ENCODE results near the gene PIEZO1.

PIEZO1 gene

DNA sequence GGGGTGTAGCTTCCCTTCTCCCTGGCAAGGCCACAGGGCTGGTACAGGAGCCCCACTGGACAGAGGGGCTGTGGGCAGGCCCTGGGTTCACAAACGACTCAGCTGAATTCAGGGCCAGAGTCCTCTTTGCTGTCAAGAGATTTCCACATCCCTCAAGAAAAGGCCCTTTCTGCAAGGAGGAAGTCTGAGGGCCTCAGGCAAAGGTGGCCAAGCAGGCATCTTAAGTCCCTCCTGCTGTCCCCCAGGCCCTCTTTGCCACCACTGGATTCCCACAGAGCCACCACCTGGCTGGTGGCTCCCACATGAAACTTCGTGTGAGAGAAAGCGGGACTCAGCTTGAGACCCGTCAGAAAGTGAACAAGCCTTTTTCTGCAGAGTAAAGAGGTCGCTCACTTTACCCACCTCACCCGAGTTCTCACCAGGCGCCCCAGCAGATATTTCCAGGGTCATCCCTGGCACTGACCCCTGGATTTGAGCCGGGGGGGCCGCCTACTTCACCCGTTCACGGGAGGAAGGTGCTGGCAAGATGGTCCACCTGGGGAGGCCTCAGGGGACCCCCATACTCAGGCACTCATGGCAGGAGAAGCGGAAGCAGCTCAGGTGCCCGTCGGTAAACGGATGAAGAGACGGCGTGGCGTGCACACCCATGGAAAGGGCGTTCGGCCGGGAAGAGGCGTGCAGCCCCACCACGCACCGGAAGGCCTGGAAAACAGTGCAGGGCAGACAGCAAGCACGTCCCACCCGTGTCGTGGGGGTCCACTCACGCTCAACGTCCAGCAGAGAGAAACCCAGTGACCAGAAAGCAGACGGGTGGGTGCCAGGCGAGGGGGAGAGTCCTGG lies 82.4 kb downstream of the PIEZO1 start:
- no peak for DNase-seq (ENCODE audit: low read depth in 2 of 2)

DNA sequence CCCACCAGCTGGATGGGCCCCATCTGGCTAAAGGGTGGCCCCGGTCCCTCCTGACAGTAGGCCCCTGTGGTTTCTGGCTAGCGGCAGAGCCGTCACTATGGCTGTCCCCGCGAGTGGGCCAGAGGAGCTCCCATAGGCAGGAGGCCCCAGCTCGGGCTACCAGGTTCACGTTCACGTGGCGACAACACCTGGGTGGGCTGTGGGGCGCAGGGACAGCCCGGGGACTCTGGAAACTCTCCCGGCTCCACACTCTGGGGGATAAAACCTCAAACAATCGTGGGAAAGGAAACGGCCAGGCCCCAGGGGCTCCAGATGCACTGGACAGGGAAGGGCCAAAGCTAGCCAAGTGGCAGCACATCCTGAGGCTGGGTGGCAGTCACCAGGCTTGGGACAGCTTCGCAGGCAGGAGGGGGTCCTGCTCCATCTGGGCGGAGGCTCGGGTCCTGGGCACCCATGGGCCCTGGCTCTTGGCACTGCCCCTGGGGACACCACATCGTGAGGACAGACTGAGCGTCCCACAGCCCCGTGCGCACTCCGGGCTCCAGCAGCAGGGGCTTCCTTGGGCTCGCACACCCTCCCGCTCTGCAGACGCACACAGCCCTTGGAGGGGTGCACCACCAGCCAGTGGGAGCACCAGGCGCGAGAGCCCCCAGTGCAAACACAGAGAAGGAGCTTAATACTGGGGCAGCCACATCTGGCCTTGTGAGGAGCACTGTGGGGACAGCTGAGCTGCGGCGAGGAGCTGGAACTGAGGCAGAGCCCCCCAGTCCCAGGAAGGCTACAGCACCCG lies 83.2 kb downstream of the PIEZO1 start:
- DNase-seq (ENCODE audit: low read depth in 2 of 2) = no peak

DNA sequence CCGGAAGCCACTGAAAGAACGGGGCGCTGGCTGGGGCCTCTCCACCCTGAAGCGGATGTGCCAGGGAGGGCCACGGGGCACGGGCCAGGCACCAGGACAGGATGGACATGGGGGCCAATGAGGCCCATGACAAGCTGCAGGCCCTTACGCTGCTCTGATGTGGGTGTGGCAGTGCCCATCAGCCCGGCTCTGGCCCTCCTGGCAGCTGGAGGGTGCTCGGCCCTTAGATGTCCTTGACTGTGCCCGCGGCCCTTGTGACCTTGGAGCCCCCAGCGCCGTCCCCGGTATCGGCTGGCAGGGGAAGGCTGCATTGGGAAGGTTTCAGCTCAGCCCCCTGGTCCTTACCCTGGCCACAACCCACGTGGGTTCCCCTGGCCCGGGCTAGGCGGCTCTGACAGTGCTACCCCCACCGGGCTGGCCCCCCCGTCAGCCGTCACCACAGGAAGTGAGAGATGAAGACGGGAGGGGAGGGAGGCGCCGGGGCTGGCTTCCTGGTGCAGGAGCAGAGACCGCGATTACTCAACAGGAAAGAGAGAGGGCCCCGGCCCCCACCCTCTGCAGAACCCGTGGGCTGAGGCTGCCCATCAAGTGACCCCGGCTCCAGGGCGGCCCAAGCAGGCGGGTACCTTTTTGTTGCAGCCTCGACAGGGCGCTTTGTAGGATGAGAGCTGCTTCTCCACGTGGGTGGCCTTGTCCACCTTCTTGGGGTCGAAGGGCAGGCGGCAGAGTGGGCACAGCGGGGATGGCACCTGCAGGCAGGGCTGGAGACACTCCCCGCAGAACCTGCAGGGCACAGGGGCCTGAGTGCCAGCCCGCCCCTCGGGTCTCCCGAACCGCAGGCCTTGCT lies 84.2 kb downstream of the PIEZO1 start:
- peak; percentile 92 to 93 for DNase-seq (ENCODE audit: low read depth in 2 of 2)

DNA sequence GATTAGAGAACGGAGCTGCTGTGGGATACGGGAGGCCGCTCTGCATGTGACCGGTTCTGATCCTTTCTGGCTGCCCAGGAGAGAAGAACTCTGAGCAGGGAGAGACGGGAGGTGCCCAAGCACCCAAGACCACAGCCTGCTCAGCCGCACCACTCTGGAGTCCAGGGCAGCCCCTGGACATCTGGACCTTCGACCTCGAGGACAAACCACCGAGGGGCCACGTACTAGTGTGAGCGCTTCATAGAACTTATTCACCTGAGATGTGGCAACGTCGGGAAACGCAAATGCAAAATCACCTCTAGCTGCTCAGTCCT lies 84.7 kb downstream of the PIEZO1 start:
- no peak for DNase-seq (ENCODE audit: low read depth in 2 of 2)

DNA sequence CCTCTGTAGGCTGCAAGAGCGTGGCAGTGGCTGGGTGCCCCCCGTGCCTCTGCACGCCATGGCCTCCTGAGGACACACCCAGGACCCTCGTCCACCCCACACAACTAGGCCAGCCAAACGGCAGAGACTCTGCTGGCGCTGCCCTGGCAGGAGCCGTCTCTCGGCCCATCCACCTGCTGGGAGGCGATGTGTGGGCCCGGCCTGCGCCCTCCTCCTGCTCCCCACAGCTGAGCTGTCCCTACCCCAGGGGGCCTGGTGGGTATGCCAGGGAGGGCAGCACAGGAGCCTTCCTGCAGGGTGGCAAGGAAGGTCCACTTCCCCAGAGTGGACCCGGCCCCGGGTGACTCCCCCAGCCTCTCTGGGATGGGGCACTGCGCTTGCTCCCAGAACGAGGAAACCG lies 85.8 kb downstream of the PIEZO1 start:
- no peak for DNase-seq (ENCODE audit: low read depth in 2 of 2)

DNA sequence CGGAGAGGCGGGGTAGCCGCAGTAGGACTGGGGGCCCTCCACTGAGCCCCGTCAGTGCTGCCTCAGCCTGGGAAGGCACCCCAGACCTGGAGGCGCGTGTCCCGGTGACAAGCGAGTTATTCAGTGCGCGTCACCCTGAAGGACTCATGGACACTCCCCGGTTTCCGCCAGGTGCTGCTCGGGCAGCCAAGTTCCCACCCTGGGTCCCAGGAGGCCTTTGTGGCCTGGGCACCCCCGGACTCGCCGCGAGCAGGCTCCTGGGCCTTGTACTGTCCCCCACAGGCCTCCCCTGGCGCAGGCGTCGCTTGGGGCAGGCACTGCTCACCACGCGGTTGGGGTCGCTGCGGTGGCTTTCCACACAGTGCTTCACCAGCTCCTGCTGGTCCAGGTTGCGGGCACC lies 86.4 kb downstream of the PIEZO1 start:
- no peak for DNase-seq (ENCODE audit: low read depth in 2 of 2)

DNA sequence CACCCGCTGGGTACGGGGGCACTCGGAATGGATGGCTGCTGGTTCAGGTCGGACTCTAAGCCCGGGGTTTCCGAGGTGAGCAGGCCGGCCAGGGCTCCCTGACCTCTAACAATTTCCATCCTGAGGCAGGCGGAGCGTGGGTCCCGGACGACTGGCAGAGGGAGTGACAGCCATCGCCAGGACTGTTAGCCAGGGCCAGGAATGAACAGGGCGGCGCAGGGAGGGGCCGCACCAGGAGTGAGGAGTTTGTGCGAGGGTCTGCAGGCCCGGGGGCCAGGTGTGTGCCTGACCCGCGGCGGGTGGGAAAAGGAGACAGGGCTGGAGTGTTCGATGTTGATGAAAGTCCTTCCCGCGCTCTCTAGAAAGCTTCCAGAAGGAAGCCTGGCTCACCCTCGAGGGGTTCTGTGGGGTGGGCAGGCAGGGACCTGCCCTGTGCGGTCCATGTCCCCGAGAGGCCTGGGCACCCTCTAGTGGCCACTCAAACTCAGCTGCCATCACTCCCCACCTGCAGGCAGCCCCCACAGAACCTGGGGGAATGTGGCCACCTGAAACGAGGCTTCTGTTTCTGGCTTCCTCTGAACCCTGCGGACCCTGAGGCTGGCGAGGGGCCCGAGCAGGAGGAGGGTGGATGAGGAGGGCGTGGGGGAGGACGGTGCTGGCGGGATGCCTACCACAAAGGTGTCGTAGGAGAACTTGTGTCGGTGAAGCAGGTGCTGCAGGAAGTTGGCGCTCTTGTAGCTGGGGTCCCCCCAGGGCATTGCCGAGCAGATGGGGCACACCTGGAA lies 87.0 kb downstream of the PIEZO1 start:
- no peak for DNase-seq (ENCODE audit: low read depth in 2 of 2)

DNA sequence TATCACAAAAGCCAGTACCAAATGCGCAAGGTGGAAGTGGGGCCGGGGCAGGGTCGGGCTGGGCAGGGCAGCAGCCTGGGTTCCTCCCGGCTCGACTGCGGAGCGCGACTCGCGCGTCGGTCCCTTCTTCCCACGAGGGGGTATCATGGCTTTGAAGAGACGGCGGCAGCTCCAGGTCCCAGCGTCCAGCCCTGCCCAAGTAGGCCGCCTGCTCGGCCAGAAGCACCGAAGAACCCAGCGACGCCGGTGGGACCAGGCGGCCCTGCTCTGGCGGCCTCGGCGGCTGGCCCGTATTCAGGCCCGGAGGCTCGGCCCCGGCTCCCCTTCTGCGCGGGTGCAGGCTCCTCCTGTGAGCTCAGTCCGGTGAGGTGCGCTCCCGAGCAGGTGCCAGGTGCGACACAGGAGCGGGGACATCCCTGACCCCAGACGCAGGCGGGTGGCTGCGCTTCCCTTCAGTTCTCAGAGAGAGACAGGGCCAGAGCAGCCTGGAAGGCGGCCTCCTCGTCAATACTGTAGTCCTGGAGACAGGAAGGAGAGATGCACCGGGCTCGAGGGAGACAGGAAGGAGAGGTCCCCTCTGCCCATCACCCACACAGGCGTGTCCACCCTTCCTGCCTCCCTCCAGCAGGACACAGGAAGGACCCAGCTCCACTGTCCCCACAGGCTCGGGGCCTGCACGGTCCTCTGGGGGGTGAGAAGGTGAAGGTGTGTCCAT lies 87.7 kb downstream of the PIEZO1 start:
- DNase-seq (ENCODE audit: low read depth in 2 of 2) = no peak

DNA sequence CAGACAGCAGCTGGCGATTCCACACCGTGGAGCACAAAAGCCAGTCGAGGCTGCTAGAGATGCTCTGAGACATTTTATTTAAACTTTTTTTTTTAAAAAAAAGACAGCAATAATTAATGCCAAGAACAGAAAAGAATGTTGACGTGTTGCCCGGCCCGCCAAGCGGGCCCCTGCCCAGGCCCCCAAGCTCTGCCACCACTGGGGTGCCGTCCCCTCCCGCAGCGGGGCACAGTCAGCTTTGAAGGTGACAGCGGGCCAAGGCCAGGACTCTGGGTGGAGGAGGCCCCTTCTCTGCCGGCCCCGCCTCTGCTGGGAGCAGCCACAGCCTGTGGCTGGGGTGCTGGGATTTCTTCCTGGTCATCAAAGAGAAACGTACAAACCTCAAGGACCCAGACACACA lies 88.6 kb downstream of the PIEZO1 start:
- DNase-seq (ENCODE audit: low read depth in 2 of 2) = no peak

DNA sequence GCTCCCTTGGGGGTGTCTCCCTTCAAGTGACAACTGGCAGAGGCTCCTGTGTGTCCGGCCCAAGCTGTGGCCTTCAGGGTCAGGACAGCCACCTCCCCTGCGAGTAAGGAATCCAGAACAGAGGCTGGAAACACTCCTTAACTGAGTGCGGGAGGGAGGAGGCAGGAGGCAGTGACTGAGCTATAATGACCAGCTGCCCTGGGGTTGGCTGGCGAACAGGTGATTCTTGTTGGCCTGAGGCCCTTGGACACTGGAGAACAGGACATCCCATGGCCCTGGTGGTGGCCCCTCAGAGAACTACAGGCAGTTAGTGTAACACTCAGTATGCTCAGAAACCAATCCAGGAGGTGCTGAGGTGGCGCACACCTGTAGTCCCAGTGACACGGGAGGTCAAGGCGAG lies 89.3 kb downstream of the PIEZO1 start:
- no peak for DNase-seq (ENCODE audit: low read depth in 2 of 2)

DNA sequence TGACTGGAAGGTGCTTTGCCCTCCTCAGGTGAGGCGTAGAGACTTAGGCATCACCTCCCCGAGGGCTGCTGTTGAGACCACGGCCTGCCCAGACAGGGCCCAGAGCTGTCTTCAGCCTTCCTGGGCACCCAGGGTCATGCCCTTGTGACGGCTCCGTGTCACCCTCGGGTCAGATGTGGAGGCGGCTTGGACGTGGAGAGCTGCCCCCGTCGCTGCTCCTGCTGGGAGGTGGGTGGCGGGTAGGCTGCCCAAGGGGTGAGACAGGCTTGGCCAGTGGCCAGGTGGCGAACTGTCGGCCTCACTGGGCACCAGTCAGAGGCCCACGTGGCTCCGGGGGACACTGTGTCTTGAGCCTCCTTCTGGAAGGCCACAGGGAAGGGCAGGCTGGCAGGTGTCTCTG lies 89.8 kb downstream of the PIEZO1 start:
- DNase-seq (ENCODE audit: low read depth in 2 of 2) = no peak

DNA sequence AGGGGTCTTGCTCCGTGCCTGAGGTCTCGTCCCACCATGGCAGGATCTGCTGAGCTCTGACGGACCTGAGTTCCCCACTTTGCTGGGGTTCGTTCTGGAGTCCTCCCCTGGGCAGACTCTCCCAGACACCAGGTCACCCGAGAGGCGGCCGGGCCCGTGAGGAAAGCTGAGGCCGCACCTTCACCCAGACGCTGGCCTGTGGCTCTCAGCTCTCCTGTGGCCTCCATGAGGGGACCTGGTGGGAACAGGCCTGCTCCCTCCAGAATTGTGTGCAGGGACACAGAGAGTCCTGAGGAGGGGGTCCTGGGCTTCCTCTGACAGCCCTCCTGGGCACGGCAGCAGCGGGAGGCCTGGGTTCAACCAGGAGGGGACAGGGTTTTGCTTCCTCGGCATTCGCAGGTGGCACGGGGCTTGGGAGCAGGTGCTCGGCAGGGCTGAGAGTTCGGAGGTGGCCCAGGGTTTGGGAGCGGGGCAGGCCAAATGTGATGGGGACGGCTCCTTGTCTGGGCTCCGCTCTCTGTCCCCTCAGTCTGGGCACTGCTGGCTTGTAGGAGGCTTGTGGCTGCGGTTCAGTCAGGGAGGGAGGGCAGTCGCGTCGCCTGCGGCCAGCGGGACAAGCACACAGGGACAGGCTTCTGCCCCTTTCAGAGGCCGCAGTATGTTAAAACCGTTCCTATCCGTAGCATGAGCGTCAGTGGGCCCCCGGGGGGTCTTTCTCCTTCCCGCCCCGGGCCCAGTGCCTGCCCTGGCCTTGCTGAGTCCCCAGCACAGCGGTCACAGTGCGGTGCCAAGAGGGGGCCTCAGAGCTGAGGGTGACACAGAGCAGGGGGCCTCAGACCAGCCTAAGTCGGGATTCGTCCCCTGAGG lies 90.6 kb downstream of the PIEZO1 start:
- no peak for DNase-seq (ENCODE audit: low read depth in 2 of 2)

DNA sequence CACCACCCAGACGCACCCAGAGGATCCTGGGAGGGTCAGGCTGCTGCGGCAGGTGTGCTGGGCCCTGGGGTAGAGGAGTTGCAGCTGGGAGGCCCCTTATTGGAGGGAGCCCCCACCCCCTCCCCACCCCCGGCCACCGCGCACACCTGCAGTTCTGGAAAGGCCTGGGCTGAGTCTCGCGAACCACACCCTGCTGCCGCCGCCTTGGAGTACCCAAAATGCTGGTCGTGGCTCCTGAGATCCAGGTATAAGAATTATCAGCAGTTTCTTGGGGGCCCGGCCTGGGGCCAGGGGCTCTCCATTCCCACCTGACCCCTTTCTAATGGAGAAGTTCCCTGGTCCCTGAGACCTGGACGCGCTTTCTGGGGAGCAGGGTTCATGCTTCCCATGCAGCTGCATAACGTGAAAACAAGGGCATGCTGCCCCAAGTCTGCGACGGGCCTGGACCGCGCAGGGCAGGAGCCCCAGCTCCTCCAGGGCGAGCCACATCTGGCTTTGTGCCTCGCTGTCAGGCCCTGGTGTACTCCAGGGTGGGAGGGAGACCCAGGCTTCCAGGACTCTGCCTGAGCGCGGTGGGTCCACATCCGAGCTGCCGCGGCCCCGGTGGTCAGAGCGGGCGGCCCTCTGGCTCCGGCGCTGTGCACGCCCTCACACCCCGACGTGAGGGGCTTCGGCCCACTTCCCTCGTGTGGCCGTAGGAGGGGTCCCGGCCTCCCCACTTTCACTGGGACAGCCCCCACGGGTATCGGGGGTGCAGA lies 91.4 kb downstream of the PIEZO1 start:
- DNase-seq (ENCODE audit: low read depth in 2 of 2) = no peak

DNA sequence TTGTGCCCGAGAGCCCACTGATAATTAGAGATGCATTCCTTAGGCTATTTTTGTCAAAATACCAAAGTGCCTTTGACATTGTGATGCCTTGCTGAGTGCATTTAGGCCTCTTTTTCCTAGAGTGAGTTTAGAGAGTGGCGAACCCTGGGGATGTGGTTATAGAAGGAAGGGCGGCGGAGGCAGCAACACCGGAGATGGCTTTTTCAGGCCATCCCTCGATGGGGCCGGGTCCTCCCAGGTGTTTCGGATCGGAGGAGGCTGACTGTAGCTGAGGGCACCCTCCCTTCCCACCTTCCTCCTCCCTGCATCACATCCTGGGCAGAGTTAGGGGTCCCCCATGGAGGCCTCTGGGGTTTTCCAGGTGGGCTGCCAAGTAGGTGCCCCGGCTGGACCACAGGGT lies 92.2 kb downstream of the PIEZO1 start:
- DNase-seq (ENCODE audit: low read depth in 2 of 2) = no peak

DNA sequence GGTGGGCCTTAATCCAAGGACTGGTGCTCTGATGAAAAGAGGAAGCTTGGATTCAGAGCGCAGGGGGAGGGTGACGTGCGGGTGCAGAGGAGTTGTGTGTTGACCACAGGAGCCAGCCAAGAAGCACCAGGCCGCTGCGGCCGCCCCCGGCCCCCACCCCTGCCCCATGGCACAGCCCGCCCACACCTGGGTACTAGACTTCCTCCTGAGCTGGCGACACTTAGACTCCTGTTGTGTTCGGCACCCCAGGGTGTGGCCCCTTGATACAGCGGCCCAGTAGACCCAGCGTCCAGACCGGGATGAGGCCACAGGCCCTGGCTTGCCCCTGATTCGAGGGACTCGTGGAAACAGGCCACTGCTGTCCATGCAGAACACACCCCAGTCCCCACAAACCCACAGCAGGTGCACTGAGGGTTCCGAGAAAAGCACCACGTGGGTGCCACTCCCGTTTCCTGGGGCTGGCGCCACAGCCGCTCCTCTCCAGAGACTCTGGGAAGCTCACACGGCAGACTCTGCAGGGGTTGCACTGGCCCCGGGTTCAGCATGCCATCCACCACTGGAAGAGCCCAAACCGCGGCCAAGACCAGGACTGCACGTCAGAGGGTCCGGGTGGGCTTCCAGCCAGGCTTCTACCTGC lies 93.0 kb downstream of the PIEZO1 start:
- no peak for DNase-seq (ENCODE audit: low read depth in 2 of 2)

DNA sequence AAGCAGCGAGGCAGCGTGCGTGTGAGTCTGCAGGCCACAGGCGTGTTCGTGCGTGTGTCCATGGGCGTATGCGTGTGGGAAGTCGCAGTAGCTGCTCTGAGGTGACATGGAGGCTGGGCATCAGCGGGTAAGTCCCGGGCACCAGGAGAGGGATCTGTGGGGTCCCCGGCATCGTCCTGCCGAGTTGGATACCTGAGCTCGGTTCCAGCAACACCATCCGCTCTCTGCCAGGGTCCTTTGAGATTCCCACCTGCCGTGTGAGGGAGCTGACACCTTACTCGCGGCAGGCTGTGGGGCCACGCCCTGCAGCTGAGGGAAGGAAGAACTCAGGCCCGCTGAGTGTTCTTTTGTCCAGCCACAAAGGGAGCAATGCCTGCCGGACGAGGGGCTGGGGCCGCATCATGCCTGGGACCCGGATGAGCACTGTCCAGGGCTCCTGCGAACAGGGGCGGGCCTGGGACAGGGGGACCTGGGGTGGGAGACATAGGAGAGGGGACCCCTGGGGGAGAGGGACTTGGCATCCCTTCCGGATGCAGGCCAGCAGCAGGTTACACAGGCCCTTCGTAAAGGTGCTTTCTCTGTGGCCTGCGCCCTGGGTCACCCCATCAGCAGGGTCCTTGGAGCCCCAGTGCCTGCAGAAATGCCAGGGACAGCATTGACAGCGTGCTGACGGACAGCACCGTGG lies 93.7 kb downstream of the PIEZO1 start:
- DNase-seq (ENCODE audit: low read depth in 2 of 2) = no peak

DNA sequence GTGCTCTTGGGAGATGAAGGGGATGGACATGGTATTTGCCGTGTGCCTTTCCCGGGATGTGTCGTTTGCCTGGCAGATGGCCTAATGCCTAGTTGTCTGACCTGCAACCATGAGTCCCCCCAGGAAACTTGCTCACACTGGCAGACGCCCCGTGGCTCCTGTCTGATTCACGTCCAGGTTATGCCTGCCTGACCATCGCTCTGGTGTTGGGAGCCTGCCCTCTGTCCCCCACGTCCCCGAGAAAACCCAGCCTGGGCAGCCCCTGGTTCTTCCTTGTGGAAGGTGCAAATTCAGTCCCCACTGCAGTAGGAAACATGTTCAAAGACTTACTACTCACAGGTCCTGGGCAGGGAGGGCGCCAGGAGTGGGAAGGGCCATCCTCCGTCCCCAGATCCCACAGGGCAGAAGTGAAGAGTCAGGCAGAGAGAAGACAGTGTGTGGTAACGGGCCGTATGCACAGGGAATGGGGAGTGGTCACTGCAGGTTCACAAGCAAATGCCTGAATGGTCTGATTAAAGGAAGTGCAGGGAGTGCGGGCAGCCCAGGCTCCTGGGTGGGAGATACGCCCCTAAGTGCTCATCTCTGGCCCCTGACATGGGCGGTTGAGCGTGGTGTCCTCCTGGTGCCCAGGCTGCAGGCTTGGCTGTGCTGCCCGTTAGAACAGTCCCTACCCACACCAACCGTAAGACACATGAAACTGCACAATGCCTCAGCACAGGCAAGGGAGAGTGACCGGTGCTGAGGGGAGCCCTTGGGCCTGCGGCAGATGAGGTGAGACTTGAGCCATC lies 94.5 kb downstream of the PIEZO1 start:
- DNase-seq (ENCODE audit: low read depth in 2 of 2) = no peak
